Stimulated activated CD4-positive, alpha-beta T cell treated with anti-CD3 and anti-CD28 coated beads, TNF-alpha, amount 100 ng/mL, for 4 hours (primary cell): ENCODE results near the gene UST.
"Not testable (repeated sequence)": the region's sequence is repeated elsewhere in the genome, so short reads cannot be mapped to it uniquely, and the experiment has no call there.

Source experiments
- DNase-seq, 3 experiments: peaks; one replicate each; pipeline ENCODE4 v3.0.0-alpha.2; 2020; ENCODE audit warnings: low read depth in 3 of 3

UST gene

GRCh38 chr6:148868314-148868713, 121.5 kb downstream of the UST start:
- DNase-seq = no peak

- DNase-seq = no peak
These were observed 122.1 kb downstream of the UST start for GRCh38 chr6:148868901-148869300.

GRCh38 chr6:148869585-148869984, 122.8 kb downstream of the UST start:
- DNase-seq = no peak

- DNase-seq = no peak
These were observed 126.3 kb downstream of the UST start for GRCh38 chr6:148873154-148873553.

GRCh38 chr6:148873868-148874267, 127.0 kb downstream of the UST start:
- no peak for DNase-seq

- no peak for DNase-seq
These were observed 128.0 kb downstream of the UST start for GRCh38 chr6:148874698-148875293.

GRCh38 chr6:148878683-148879082, 131.9 kb downstream of the UST start:
- no peak for DNase-seq

- not testable (repeated sequence) for DNase-seq
These were observed 133.9 kb downstream of the UST start for GRCh38 chr6:148880742-148881141.

- no peak for DNase-seq
These were observed 134.9 kb downstream of the UST start for GRCh38 chr6:148881593-148882311.

- no peak for DNase-seq
These were observed 136.4 kb downstream of the UST start for GRCh38 chr6:148883270-148883669.

GRCh38 chr6:148884461-148884860, 137.6 kb downstream of the UST start:
- no peak for DNase-seq

GRCh38 chr6:148885136-148885865, 138.5 kb downstream of the UST start:
- DNase-seq = no peak

- no peak for DNase-seq
These were observed 139.4 kb downstream of the UST start for GRCh38 chr6:148885925-148886845.

GRCh38 chr6:148887181-148887580, 140.4 kb downstream of the UST start:
- DNase-seq = no peak

GRCh38 chr6:148888856-148889255, 142.0 kb downstream of the UST start:
- DNase-seq = no peak

- no peak for DNase-seq
These were observed 143.3 kb downstream of the UST start for GRCh38 chr6:148890096-148890495.

GRCh38 chr6:148890652-148891404, 144.0 kb downstream of the UST start:
- no peak for DNase-seq

- no peak for DNase-seq
These were observed 144.6 kb downstream of the UST start for GRCh38 chr6:148891405-148891783.

- no peak for DNase-seq
These were observed 145.4 kb downstream of the UST start for GRCh38 chr6:148892247-148892646.

- no peak for DNase-seq
These were observed 146.2 kb downstream of the UST start for GRCh38 chr6:148893073-148893472.

- no peak for DNase-seq
These were observed 146.7 kb downstream of the UST start for GRCh38 chr6:148893481-148893880.
